HepG2 (cell line): Measurements from ENCODE around the gene CFAP206. TPM values are rescaled to one million over a fixed set of nuclear protein-coding genes. Genes with fewer than 3 reads are reported as not detected.

ENCODE experiments used
- ARID5B ChIP-seq: IDR thresholded peaks from 2 replicates; pipeline ENCODE4 v1.4.0; 2020; ENCODE audit warnings: mild to moderate bottlenecking, missing genetic modification reagents
- ATF5 ChIP-seq: sonication (generic); formaldehyde crosslinking; IDR thresholded peaks from 2 replicates; pipeline ENCODE4 v1.4.0; 2020; ENCODE audit warnings: mild to moderate bottlenecking, low read depth, missing genetic modification reagents
- MAF1 ChIP-seq: sonication (generic); formaldehyde crosslinking; IDR thresholded peaks from 2 replicates; pipeline ENCODE4 v1.5.0; 2020; ENCODE audit warnings: missing genetic modification reagents, borderline replicate concordance
- MTERF4 ChIP-seq: sonication (generic); formaldehyde crosslinking; IDR thresholded peaks from 2 replicates; pipeline ENCODE4 v1.8.0; 2023; ENCODE audit warnings: mild to moderate bottlenecking, missing genetic modification reagents
- PRPF4 ChIP-seq: fragments of 200-400 bp; formaldehyde crosslinking; IDR thresholded peaks from 2 replicates; pipeline ENCODE4 v1.6.1; 2016; ENCODE audit warnings: low read length, low read depth; ENCODE audit not compliant: poor library complexity, severe bottlenecking
- RBFOX2 ChIP-seq: fragments of 200-400 bp; formaldehyde crosslinking; IDR thresholded peaks from 2 replicates; pipeline ENCODE4 v1.6.1; 2017; ENCODE audit warnings: low read depth, mild to moderate bottlenecking, low read length
- REST ChIP-seq, 2 experiments: IDR thresholded peaks; 2 replicates each; pipeline ENCODE4 v1.6.1; 2011 to 2012; ENCODE audit warnings: low read length in 2 of 2, borderline replicate concordance in 1 of 2, low read depth in 1 of 2, mild to moderate bottlenecking in 1 of 2, moderate library complexity in 1 of 2
- ZNF160 ChIP-seq: sonication (generic); formaldehyde crosslinking; IDR thresholded peaks from 2 replicates; pipeline ENCODE4 v1.8.0; 2022; ENCODE audit warnings: mild to moderate bottlenecking, inconsistent platforms, missing genetic modification reagents
- ZNF441 ChIP-seq: sonication (generic); formaldehyde crosslinking; IDR thresholded peaks from 2 replicates; pipeline ENCODE4 v1.7.0; 2021; ENCODE audit warnings: missing genetic modification reagents, borderline replicate concordance
- ZNF549 ChIP-seq: sonication (generic); formaldehyde crosslinking; IDR thresholded peaks from 2 replicates; pipeline ENCODE4 v1.5.0; 2020; ENCODE audit warnings: missing genetic modification reagents
- ZSCAN9 ChIP-seq: IDR thresholded peaks from 2 replicates; pipeline ENCODE4 v1.6.1; 2016; ENCODE audit warnings: borderline replicate concordance
- polyA plus RNA-seq, 8 experiments: library from polyadenylated mRNA; depleted of rRNA in 3 of 8; stranded (reverse) in 7 of 8; unstranded in 1 of 8; fragments of >200 nt; fragmentation: Illumina TruSeq in 4 of 8; extraction: Trizol in 4 of 8; gene quantifications; 2 replicates each; pipeline versions ENCODE4 v1.2.1 to v1.2.3, GENCODE V29; 2011 to 2016; ENCODE audit warnings: low read depth in 4 of 8, missing spikeins in 1 of 8, mixed read lengths in 1 of 8; ENCODE audit not compliant: insufficient read depth in 1 of 8
- total RNA-seq, 5 experiments: library from RNA; depleted of rRNA; stranded (reverse); fragments of >200 nt; fragmentation: Illumina TruSeq; extraction: Trizol; gene quantifications; 2 replicates each; pipeline ENCODE4 v1.2.3, GENCODE V29; 2016; ENCODE audit warnings: low read depth in 1 of 5
- TF ChIP-seq, protein P1 (sequence below), 2 experiments: fragments of 450-650 bp in 1 of 2; sonication (generic) in 1 of 2; formaldehyde crosslinking; IDR thresholded peaks; 2 replicates each; pipeline versions ENCODE4 v1.5.0 to v1.8.0; 2020 to 2022; ENCODE audit warnings: mild to moderate bottlenecking in 1 of 2, missing genetic modification reagents in 1 of 2
- TF ChIP-seq, protein P2 (sequence below): sonication (generic); formaldehyde crosslinking; IDR thresholded peaks from 2 replicates; pipeline ENCODE4 v1.4.0; 2020; ENCODE audit warnings: mild to moderate bottlenecking, missing genetic modification reagents, borderline replicate concordance
- TF ChIP-seq, protein P3 (sequence below): sonication (generic); formaldehyde crosslinking; IDR thresholded peaks from 2 replicates; pipeline ENCODE4 v1.8.1; 2023; ENCODE audit warnings: mild to moderate bottlenecking, missing genetic modification reagents, borderline replicate concordance

The CFAP206 gene
- total and polyA plus RNA-seq, 2 of the 13 experiments (the other 11 are each of a cell fraction or from before 2014, with no cell fraction given), result not detected

- TF ChIP-seq, protein P1, sequence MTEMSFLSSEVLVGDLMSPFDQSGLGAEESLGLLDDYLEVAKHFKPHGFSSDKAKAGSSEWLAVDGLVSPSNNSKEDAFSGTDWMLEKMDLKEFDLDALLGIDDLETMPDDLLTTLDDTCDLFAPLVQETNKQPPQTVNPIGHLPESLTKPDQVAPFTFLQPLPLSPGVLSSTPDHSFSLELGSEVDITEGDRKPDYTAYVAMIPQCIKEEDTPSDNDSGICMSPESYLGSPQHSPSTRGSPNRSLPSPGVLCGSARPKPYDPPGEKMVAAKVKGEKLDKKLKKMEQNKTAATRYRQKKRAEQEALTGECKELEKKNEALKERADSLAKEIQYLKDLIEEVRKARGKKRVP (CRISPR knock-in tag; IDR thresholded peaks at IDR 0.05), result 0 out of 4 replicates have a peak, but pooled peaks of 1 of the 2 experiments have one; percentile 67
- TF ChIP-seq ARID5B (CRISPR knock-in tag) (peak; percentile 72; the same call in 1 of the 2 replicates), MTERF4 (CRISPR knock-in tag) (peak; percentile 47; the same call in 1 of the 2 replicates), ZNF441 (CRISPR knock-in tag) (peak; percentile 91), ZNF160 (CRISPR knock-in tag) (peak; percentile 86; the same call in 1 of the 2 replicates), REST (IDR thresholded peaks at IDR 0.05; ENCODE audit: borderline replicate concordance in 1 of 2, low read depth in 1 of 2, low read length in 2 of 2) (peak; percentile 100), ZNF549 (no peak), ZSCAN9 (peak; percentile 96), PRPF4 (no peak), RBFOX2 (no peak), MAF1 (CRISPR knock-in tag) (peak; percentile 54; the same call in 1 of the 2 replicates), ATF5 (CRISPR knock-in tag) (0 out of 2 replicates have a peak, but pooled peaks have one; percentile 80)
- TF ChIP-seq, protein P2, sequence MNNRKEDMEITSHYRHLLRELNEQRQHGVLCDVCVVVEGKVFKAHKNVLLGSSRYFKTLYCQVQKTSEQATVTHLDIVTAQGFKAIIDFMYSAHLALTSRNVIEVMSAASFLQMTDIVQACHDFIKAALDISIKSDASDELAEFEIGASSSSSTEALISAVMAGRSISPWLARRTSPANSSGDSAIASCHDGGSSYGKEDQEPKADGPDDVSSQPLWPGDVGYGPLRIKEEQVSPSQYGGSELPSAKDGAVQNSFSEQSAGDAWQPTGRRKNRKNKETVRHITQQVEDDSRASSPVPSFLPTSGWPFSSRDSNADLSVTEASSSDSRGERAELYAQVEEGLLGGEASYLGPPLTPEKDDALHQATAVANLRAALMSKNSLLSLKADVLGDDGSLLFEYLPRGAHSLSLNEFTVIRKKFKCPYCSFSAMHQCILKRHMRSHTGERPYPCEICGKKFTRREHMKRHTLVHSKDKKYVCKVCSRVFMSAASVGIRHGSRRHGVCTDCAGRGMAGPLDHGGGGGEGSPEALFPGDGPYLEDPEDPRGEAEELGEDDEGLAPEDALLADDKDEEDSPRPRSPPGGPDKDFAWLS (CRISPR knock-in tag), result no peak
- TF ChIP-seq, protein P3, sequence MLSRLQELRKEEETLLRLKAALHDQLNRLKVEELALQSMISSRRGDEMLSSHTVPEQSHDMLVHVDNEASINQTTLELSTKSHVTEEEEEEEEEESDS (CRISPR knock-in tag), result peak; percentile 57; the same call in 1 of the 2 replicates
Measured at GRCh38 chr6:87436435-87436834, 28.7 kb downstream of the CFAP206 start (continued).
